GM21528 (cell line): ENCODE results near the gene SLAMF1.
"Not testable (repeated sequence)": the region's sequence is repeated elsewhere in the genome, so short reads cannot be mapped to it uniquely, and the experiment has no call there.

Source experiments
- ATAC-seq: cut with Tn5 transposase; IDR thresholded peaks from one replicate; pipeline ENCODE4 v1.9.1; 2021; ENCODE audit warnings: mild to moderate bottlenecking, moderate library complexity; ENCODE audit not compliant: unreplicated experiment, low FRiP score

The SLAMF1 gene

DNA sequence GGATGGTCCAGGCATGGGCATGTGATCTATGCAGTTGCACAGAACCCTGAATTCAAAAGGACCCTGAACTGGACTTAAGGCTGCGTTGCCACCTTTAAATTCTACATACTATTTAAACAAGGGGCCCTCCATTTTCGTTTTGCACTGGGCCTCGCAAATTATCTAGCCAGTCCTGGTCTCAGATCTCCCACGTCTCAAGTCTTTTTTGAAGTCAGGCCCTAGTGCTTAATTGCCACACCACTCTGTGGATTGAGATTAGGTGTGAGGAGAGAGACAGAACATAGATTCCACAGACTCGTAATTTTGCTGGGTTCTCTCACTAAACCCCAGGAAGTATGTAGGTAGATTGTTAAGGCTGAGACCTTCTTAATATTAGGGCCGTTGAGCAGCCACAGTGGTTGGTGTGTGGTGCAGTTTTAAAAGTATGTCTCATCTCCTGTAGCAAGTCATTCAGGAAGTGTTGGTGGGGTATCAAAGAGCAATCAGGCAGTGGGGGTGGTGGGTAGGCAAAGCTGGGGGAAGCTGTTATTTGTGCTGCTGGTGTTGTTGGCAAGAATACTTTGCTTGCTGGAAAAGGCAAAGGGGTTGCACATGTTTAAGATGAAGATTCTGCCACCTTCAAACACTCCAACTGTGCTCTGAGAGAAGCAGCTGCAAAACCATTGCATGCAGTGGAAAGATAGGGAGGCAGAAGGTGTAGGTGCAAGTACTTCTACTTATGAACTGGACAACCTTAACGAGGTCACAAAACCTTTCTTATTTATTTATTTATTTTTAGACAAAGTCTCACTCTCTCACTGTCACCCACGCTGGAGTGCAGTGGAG lies 78.8 kb downstream of the SLAMF1 start:
- no peak for ATAC-seq

DNA sequence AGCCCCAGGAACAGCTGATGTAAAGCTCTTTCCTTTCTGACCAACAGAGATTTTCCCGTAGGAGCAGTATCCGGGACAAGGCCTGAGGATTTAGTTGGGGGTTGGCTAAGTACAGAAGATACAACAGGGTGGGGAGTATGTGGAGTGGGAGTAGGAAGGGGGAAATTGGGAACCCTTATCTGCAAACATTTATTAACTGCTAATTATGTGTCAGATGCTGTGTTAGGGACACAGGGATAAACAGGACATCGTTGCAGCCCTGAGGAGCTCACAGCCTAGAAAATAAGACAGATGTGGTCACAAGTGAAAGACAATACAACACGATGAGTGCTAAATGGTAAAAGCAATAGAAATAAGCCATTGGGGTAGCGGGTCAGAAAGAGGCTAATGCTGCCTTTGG lies 79.5 kb downstream of the SLAMF1 start:
- ATAC-seq, result no peak

- no peak for ATAC-seq
These were observed 81.3 kb downstream of the SLAMF1 start for GRCh38 chr1:160565564-160565963.

GRCh38 chr1:160563230-160563629 lies 83.6 kb downstream of the SLAMF1 start:
- ATAC-seq, result not testable (repeated sequence)

GRCh38 chr1:160562745-160563144 lies 84.1 kb downstream of the SLAMF1 start:
- not testable (repeated sequence) for ATAC-seq

GRCh38 chr1:160560806-160561205 lies 86.0 kb downstream of the SLAMF1 start:
- ATAC-seq, result no peak

DNA sequence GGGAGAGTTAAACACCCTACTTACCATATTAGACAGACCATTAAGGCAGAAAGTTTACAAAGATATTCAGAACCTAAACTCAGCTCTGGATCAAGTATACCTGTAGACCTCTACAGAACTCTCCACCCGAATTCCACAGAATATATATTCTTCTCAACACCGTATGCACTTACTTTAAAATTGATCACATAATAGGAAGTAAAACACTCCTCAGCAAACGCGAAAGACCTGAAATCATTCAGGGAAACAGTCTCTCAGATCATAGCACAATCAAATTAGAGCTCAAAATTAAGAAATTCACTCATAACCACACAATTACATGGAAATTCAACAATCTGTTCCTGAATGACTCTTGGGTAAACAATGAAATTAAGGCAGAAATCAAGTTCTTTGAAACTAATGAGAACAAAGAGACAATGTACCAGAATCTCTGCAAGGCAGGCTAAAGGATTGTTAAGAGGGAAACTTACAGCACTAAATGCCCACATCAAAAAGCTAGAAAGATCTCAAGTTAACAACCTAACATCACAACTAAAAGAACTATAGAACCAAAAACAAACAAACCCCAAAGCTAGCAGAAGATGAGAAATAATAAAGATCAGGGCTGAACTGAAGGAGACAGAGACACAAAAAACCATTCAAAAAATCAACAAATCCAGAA lies 86.7 kb downstream of the SLAMF1 start:
- no peak for ATAC-seq

GRCh38 chr1:160559437-160559836 lies 87.4 kb downstream of the SLAMF1 start:
- not testable (repeated sequence) for ATAC-seq

GRCh38 chr1:160558660-160559380 lies 88.0 kb downstream of the SLAMF1 start:
- ATAC-seq, result no peak
